ENCODE data around the gene RNF126. TPM values are rescaled to one million over a fixed set of nuclear protein-coding genes. Genes with fewer than 3 reads are reported as not detected.
"Not testable (repeated sequence)": the region's sequence is repeated elsewhere in the genome, so short reads cannot be mapped to it uniquely, and the experiment has no call there.

RNF126 gene
- total RNA-seq, 1 donor from 2014 or later = 53.0 TPM

- ATAC-seq = no peak
Observed at GRCh38 chr19:646779-647565, 16.0 kb downstream of the RNF126 start.

GRCh38 chr19:645912-646778 lies 16.9 kb downstream of the RNF126 start:
- ATAC-seq = no peak

- no peak for ATAC-seq
Observed at GRCh38 chr19:644789-645188, 18.2 kb downstream of the RNF126 start.

- ATAC-seq = no peak
Observed at GRCh38 chr19:644363-644762, 18.7 kb downstream of the RNF126 start.

GRCh38 chr19:643736-644135 lies 19.3 kb downstream of the RNF126 start:
- no peak for ATAC-seq

GRCh38 chr19:642767-643727 lies 20.0 kb downstream of the RNF126 start:
- ATAC-seq = no peak

GRCh38 chr19:641702-642101 lies 21.3 kb downstream of the RNF126 start:
- ATAC-seq = peak; percentile 12

GRCh38 chr19:640606-641189 lies 22.3 kb downstream of the RNF126 start:
- ATAC-seq = no peak

GRCh38 chr19:640161-640558 lies 22.9 kb downstream of the RNF126 start:
- no peak for ATAC-seq

GRCh38 chr19:639253-640160 lies 23.5 kb downstream of the RNF126 start, which contains the start of gene FGF22:
TSS of gene FGF22 (plus strand) at chr19:639879. CDS start at chr19:639926, 47 bp downstream.
- peak; percentile 85 for ATAC-seq

GRCh38 chr19:638906-639252 lies 24.1 kb downstream of the RNF126 start:
- ATAC-seq = no peak

GRCh38 chr19:634975-635652 lies 27.9 kb downstream of the RNF126 start:
- no peak for ATAC-seq

GRCh38 chr19:633786-634639 lies 29.0 kb downstream of the RNF126 start:
- ATAC-seq = no peak

- ATAC-seq = peak; percentile 96
Observed at GRCh38 chr19:633068-633785, 29.8 kb downstream of the RNF126 start, which contains the start of gene POLRMT. TSS of gene POLRMT (minus strand) at chr19:633537. CDS start at chr19:633512, 25 bp downstream.

GRCh38 chr19:632579-633067 lies 30.4 kb downstream of the RNF126 start:
- peak; percentile 41 for ATAC-seq

GRCh38 chr19:629961-630714 lies 32.9 kb downstream of the RNF126 start:
- ATAC-seq = no peak

GRCh38 chr19:629515-629914 lies 33.5 kb downstream of the RNF126 start:
- ATAC-seq = not testable (repeated sequence)

- no peak for ATAC-seq
Observed at GRCh38 chr19:628168-628567, 34.8 kb downstream of the RNF126 start.

Measured in esophagus mucosa (tissue), 1 donor.